Astrocyte (in vitro differentiated cells and primary cell): Measurements from ENCODE around the gene GALNS.

Experiments used
- EZH2 ChIP-seq: IDR thresholded peaks from 2 replicates; pipeline ENCODE4 v1.6.1; 2012; ENCODE audit warnings: mild to moderate bottlenecking, low read length, inconsistent platforms; ENCODE audit not compliant: insufficient read depth
- TF ChIP-seq, protein P1 (sequence below): IDR thresholded peaks from 2 replicates; pipeline ENCODE4 v1.5.1; 2011; ENCODE audit warnings: low read depth, mild to moderate bottlenecking, inconsistent platforms, low read length, moderate library complexity; ENCODE audit not compliant: insufficient read depth

DNA sequence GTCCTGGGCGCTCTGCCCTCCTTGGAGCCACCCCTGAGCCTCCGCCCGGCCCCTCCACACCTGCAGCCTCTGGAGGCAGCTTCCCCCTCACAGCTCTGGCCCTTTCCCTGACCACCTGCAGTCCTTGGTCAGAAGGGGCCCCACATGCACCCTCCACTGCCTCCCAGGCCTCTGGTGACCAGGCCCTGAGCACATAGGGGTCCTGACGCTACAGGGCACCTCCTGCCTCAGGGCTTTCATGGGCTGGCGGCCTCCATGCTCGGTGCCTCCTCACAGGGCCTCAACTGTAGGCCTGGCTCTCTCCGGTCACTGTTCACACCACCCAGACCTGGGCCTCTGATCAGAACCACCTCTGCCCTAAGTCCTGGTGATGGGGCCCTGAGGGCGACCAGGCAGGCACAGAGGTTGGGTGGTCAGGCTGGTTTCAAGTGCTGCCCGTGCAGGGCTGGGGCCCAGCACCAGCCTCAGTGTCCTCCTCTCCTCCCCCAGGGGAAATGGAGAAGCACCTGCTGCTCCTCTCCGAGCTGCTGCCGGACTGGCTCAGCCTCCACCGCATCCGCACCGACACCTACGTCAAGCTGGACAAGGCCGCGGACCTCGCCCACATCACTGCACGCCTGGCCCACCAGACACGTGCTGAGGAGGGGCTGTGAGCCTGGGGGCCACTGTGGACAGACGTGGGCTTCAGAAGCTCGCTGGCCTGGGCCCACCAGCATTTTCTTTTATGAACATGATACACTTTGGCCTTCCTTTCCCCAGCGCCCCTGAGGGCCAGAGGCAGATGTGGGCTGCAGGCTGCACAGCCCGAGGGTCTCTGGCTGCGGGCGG, 48.9 kb downstream of the GALNS start:
- TF ChIP-seq, protein P1, sequence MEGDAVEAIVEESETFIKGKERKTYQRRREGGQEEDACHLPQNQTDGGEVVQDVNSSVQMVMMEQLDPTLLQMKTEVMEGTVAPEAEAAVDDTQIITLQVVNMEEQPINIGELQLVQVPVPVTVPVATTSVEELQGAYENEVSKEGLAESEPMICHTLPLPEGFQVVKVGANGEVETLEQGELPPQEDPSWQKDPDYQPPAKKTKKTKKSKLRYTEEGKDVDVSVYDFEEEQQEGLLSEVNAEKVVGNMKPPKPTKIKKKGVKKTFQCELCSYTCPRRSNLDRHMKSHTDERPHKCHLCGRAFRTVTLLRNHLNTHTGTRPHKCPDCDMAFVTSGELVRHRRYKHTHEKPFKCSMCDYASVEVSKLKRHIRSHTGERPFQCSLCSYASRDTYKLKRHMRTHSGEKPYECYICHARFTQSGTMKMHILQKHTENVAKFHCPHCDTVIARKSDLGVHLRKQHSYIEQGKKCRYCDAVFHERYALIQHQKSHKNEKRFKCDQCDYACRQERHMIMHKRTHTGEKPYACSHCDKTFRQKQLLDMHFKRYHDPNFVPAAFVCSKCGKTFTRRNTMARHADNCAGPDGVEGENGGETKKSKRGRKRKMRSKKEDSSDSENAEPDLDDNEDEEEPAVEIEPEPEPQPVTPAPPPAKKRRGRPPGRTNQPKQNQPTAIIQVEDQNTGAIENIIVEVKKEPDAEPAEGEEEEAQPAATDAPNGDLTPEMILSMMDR = no peak
- TF ChIP-seq EZH2 = no peak
